ENCODE results near the gene SNX32. TPM values are rescaled to one million over a fixed set of nuclear protein-coding genes. Genes with fewer than 3 reads are reported as not detected.
"Not testable (repeated sequence)": the region's sequence is repeated elsewhere in the genome, so short reads cannot be mapped to it uniquely, and the experiment has no call there.

Gene SNX32
- polyA plus RNA-seq, 3 donors from 2014 or later: 0.30 to 1.7 (median 1.6) TPM

DNA sequence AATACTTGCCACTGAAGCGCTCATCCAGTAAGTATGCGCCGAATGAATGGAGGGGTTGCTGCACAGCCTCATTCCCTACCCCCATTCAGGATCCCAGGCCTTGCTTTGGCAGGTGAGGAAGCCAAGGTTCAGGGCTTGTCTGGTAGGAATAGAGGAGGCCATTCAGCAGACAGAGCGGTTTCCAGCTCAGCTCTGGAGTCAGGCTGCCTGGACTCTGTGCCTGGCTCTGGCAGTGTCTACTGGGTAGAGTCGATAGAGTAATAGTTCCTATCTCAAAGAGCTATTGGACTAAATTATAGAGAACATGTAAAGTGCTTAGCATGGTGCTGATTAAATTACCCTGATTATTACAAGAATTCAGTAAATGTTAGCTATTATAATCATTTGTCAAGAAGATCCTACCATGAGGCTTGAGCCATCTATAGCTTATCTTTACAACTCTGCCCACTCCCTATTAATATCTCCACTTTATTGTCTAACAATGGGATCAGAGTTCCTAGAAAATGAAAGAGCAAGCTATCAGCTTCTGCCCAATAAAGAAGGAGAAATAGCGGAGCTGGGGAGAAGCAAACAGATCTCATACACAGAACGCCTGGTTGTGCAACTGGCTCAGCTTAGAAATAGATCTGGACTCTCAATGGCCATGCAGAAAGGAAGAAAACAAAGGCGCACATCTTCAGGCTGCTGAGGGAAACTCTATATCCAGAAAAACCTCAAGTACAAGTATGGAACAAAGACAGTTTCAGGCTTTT, 6.6 kb upstream of the SNX32 start:
- no peak for DNase-seq
- Mint-ChIP-seq H3K27me3 (ENCODE audit: low read depth in 3 of 3) (peaks cover 0 to 7% (median 2%) of the 10 kb centered on the region in 3 donors), H3K36me3 (no peaks in the 10 kb centered on the region), H3K4me3 (no peak overlapping the region), H3K9me3 (peaks cover 0 to 1% (median 0%) of the 10 kb centered on the region in 6 donors), H3K27ac (no peak overlapping the region), H3K4me1 (no peaks in the 10 kb centered on the region)

DNA sequence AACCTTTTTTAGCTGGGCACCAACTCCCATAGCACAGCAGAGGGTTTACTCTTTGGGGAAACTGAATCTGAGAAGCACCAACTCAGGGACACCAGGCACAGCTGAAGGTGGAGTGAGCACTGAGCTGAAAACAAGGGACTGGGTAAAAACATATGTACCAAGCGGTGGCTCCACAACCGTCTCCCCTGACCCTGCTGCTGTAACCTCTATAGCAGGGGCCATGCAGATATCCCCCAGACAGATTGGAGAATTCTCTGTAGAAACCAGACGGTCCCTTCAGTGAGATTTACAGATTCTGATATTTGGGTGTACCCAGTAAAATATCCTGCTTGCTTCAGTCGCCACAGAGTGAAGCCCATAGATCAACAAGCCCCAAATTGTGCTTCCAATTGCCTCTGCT, 4.3 kb upstream of the SNX32 start:
- no peak overlapping the region for H3K27ac Mint-ChIP-seq
- H3K4me3 Mint-ChIP-seq: no peak overlapping the region
- no peak for DNase-seq

DNA sequence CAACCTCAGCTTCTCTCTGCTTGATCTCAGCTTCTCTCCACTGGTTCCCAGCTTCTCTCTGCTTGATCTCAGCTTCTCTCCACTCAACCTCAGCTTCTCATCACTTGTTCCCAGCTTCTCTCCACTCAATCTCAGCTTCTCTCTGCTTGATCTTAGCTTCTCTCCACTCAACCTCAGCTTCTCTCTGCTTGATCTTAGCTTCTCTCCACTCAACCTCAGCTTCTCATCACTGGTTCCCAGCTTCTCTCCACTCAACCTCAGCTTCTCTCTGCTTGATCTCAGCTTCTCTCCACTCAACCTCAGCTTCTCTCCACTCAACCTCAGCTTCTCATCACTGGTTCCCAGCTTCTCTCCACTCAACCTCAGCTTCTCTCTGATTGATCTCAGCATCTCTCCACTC, 1.5 kb upstream of the SNX32 start:
- H3K27ac Mint-ChIP-seq, H3K4me1 Mint-ChIP-seq, DNase-seq, H3K36me3 Mint-ChIP-seq, H3K9me3 Mint-ChIP-seq: not testable (repeated sequence)
- Mint-ChIP-seq H3K27me3 (ENCODE audit: low read depth in 3 of 3) (peaks cover 2 to 10% (median 8%) of the 10 kb centered on the region in 3 donors), H3K4me3 (peak overlapping the region in 4 of 5 donors; percentile 10 to 39 (median 18))

More for the DNA sequence above, 4.3 kb upstream of the SNX32 start:
- Mint-ChIP-seq H3K36me3 (no peaks in the 10 kb centered on the region), H3K9me3 (peaks cover 0 to 1% (median 0%) of the 10 kb centered on the region in 6 donors), H3K4me1 (peaks cover 7 to 8% of the 10 kb centered on the region in 2 donors), H3K27me3 (ENCODE audit: low read depth in 3 of 3) (peaks cover 2 to 12% (median 8%) of the 10 kb centered on the region in 3 donors)

DNA sequence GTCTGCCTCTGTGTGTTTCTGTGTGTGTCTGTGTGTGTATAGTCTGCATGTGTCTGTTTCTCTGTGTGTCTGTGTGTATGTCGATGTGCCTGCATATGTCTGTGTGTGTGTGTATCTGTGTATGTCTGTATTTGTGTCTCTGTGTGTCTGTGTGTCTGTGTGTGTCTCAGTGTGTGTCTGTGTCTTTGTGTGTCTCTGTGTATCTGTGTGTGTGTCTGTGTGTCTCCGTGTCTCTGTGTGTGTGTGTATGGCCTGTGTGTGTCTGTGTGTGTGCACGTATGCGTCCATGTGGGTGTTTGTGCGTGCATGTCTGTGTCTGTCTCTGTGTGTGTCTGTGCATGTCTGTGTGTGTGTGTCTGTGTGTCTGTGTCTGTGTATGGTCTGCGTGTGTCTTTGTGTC, 439 bp downstream of the SNX32 start:
- H3K27me3 Mint-ChIP-seq (ENCODE audit: low read depth in 3 of 3): peaks cover 2 to 8% (median 5%) of the 10 kb centered on the region in 3 donors
- peaks cover 0 to 1% (median 0%) of the 10 kb centered on the region in 6 donors for H3K9me3 Mint-ChIP-seq
- H3K4me3 Mint-ChIP-seq: no peak overlapping the region
- DNase-seq: no peak
- H3K4me1 Mint-ChIP-seq: peaks cover 7 to 8% of the 10 kb centered on the region in 2 donors
- no peaks in the 10 kb centered on the region for H3K36me3 Mint-ChIP-seq
- no peak overlapping the region for H3K27ac Mint-ChIP-seq

DNA sequence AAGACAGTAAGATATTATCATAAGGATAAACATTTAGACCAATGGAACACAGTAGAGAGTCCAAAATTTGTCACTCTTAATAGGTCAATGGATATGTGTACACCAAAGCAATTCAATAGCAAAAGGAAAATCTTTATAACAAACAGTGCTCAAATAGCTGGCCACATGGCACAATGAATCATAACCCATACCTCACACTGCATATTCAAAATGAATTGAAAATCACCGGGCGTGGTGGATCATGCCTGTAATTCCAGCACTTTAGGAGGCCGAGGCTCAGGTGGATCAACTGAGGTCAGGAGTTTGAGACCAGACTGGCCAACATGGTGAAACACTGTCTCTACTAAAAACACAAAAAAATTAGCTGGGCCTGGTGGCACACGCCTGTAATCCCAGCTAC, 8.4 kb downstream of the SNX32 start:
- Mint-ChIP-seq H3K27me3 (ENCODE audit: low read depth in 3 of 3) (no peaks in the 10 kb centered on the region), H3K36me3 (no peaks in the 10 kb centered on the region), H3K4me1 (no peaks in the 10 kb centered on the region), H3K27ac (no peak overlapping the region), H3K9me3 (no peaks in the 10 kb centered on the region), H3K4me3 (no peak overlapping the region)
- no peak for DNase-seq

DNA sequence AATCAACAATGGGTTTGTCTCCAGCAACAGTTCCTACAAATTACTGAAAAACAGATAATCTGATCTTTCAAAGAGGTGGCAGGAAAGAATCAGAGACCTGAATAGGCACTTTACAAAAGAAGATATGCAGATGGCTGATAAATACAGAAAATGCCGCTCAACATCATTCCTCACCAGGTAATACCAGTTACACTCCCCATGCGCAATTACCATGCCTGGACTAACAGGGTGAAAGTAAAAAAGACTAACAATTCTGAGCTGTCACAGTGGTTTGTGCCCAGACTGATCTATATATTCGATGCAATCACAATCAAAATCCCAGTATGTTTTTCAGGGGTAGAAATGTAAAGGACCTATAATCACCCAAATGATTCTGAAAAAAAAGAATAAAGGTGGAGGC, 10.0 kb downstream of the SNX32 start:
- Mint-ChIP-seq H3K27ac (no peak overlapping the region), H3K27me3 (ENCODE audit: low read depth in 3 of 3) (no peaks in the 10 kb centered on the region), H3K4me1 (no peaks in the 10 kb centered on the region), H3K4me3 (no peak overlapping the region), H3K36me3 (no peaks in the 10 kb centered on the region), H3K9me3 (no peaks in the 10 kb centered on the region)
- DNase-seq: no peak

DNA sequence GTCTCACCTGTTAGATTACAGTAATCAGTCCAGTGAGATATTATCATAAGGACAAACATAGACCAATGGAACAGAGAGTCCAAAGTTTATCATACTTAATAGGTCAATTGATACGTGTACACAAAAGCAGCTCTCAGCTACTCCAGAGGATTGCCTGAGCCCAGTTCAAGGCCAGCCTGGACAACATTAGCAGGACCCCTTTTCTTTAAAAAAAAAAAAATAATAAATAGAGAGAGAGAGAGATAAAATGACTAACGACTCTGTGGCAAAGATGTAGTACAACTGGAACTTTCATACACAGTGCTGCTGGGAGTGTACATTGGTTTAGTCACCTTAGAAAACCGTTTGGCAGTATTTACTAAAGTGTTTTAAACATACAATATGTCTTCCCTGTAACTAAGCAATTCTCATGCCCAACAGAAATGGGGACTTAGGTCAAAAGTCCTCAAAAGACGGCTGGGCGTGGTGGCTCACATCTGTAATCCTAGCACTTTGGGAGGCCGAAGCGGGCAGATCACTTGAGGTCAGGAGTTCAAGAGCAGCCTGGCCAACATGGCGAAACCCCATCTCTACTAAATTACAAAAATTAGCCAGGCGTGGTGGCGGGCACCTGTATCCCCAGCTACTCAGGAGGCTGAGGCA, 10.6 kb downstream of the SNX32 start:
- H3K27me3 Mint-ChIP-seq (ENCODE audit: low read depth in 3 of 3): no peaks in the 10 kb centered on the region
- no peaks in the 10 kb centered on the region for H3K9me3 Mint-ChIP-seq
- no peak overlapping the region for H3K27ac Mint-ChIP-seq
- H3K36me3 Mint-ChIP-seq: no peaks in the 10 kb centered on the region
- H3K4me1 Mint-ChIP-seq: no peaks in the 10 kb centered on the region
- no peak for DNase-seq
- H3K4me3 Mint-ChIP-seq: no peak overlapping the region

DNA sequence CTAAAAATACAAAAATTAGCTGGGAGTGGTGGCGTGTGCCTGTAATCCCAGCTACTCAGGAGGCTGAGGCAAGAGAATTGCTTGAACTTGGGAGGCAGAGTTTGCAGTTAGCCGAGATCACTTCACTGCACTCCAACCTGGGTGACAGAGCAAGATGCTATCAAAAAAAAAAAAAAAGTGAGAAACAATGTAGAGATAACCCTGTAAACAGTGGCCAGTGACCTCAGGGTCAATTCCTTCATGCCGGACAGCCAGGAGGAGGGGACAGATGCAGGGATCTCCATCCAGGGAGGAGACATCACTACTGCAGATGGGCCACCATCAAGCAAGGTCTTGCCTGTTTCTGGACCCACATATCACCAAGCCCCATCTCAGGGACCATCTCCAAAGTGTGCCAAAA, 14.0 kb downstream of the SNX32 start:
- H3K4me3 Mint-ChIP-seq: no peak overlapping the region
- H3K27ac Mint-ChIP-seq: peak overlapping the region in 1 of 6 donors; percentile 7
- DNase-seq: no peak
- H3K9me3 Mint-ChIP-seq: no peaks in the 10 kb centered on the region
- peaks cover 8 to 9% (median 9%) of the 10 kb centered on the region in 3 donors for H3K36me3 Mint-ChIP-seq
- no peaks in the 10 kb centered on the region for H3K27me3 Mint-ChIP-seq (ENCODE audit: low read depth in 3 of 3)
- peaks cover 4 to 5% of the 10 kb centered on the region in 2 donors for H3K4me1 Mint-ChIP-seq

DNA sequence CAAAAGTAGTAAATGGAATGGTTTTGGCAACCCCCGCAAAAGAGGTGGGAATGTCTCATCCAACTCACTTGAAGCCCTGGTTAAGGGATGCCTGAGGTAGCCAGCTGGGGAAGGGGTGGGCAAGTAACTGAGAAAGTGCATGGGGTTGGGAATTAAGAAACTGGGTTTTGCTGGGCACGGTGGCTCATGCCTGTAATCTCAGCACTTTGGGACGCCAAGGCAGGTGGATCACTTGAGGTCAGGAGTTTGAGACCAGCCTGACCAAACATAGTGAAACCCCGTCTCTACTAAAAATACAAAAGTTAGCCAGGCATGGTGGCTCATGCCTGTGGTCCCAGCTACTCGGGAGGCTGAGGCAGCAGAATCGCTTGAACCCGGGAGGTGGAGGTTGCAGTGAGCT, 14.9 kb downstream of the SNX32 start:
- Mint-ChIP-seq H3K4me1 (peaks cover 10 to 12% of the 10 kb centered on the region in 2 donors), H3K27ac (peak overlapping the region in 4 of 6 donors; percentile 5 to 72 (median 62)), H3K36me3 (peaks cover 8 to 14% (median 9%) of the 10 kb centered on the region in 3 donors)
- not testable (repeated sequence) for H3K27me3 Mint-ChIP-seq (ENCODE audit: low read depth in 3 of 3); DNase-seq; H3K9me3 Mint-ChIP-seq; H3K4me3 Mint-ChIP-seq

DNA sequence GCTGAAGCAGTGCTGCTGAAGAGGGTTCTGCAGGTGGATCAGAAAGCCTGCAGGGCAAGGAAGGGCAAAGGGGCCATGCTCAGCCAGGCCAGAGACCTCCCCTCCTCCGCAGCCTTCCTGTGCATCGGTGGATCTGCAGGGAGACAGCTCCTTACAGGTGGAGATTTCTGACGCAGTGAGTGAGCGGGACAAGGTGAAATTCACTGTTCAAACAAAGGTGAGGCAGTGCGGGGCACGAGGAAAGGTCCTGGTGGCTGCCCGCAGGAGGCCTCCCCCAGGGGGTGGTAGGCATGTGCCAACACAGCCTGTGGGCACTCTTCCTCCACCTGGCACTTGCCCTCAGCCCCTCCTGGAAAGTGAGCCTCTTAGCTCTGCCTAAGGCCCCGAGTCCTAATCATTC, 15.6 kb downstream of the SNX32 start:
- DNase-seq: no peak
- H3K27me3 Mint-ChIP-seq (ENCODE audit: low read depth in 3 of 3): peaks cover 0 to 7% (median 3%) of the 10 kb centered on the region in 3 donors
- H3K9me3 Mint-ChIP-seq: no peaks in the 10 kb centered on the region
- H3K27ac Mint-ChIP-seq: peak overlapping the region in 2 of 6 donors; percentile 7 to 8
- H3K36me3 Mint-ChIP-seq: peaks cover 10 to 20% (median 11%) of the 10 kb centered on the region in 3 donors
- H3K4me1 Mint-ChIP-seq: peaks cover 15 to 19% of the 10 kb centered on the region in 2 donors
- no peak overlapping the region for H3K4me3 Mint-ChIP-seq

DNA sequence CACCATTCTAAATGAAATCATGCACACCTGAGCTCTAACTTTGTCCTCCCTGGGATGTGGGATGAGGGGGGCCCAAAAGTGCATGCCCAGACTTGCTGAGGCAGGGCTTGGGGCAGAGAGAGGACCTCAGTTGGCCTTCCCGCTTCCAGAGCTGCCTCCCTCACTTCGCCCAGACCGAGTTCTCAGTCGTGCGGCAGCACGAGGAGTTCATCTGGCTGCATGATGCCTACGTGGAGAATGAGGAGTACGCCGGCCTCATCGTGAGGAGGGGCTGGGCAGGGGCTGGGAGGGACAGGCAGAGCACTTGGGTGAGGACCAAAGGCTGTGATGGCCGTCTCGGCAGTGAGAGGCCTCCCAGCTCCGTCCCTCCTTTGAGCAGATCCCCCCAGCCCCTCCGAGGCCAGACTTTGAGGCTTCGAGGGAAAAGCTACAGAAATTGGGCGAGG, 16.0 kb downstream of the SNX32 start:
- H3K4me3 Mint-ChIP-seq: no peak overlapping the region
- peaks cover 2 to 9% (median 3%) of the 10 kb centered on the region in 3 donors for H3K27me3 Mint-ChIP-seq (ENCODE audit: low read depth in 3 of 3)
- DNase-seq: no peak
- peaks cover 14 to 25% (median 15%) of the 10 kb centered on the region in 3 donors for H3K36me3 Mint-ChIP-seq
- no peaks in the 10 kb centered on the region for H3K9me3 Mint-ChIP-seq
- H3K27ac Mint-ChIP-seq: no peak overlapping the region
- peaks cover 19 to 23% of the 10 kb centered on the region in 2 donors for H3K4me1 Mint-ChIP-seq

DNA sequence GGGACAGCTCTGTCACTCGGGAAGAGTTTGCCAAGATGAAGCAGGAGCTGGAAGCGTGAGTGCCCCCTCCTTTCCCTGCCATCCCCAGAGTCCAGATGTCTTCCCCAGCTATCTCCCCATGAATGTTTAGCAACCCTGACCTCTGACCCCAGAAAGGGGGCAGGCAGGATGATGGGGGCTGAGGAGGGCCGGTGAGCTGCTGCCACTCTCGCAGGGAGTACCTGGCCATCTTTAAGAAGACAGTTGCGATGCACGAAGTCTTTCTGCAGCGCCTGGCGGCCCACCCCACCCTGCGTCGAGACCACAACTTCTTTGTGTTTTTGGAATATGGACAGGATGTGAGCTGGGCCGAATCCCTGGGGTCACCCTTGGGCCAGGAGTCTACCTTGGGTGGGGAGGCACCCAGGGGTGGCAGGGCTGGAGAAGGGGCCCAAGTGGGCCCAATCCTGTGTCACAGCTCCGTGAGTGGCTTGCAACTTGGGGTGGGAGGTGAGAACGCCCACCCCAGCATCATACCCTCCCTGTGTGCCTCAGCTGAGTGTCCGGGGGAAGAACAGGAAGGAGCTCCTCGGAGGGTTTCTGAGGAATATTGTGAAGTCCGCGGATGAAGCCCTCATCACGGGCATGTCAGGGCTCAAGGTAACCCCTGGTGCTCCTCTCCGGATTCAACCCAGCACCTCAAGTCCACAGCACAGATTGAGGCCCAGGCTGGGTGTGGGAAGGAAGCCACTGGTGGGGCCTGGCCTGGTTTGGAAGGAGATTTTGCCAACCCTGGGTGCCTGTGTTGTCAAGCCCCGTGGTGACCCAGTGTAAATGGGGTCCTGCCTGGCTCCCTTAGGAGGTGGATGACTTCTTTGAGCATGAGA, 16.7 kb downstream of the SNX32 start:
- no peak overlapping the region for H3K4me3 Mint-ChIP-seq
- peaks cover 2 to 9% (median 3%) of the 10 kb centered on the region in 3 donors for H3K27me3 Mint-ChIP-seq (ENCODE audit: low read depth in 3 of 3)
- H3K4me1 Mint-ChIP-seq: peaks cover 23 to 28% of the 10 kb centered on the region in 2 donors
- H3K27ac Mint-ChIP-seq: no peak overlapping the region
- peaks cover 16 to 26% (median 16%) of the 10 kb centered on the region in 3 donors for H3K36me3 Mint-ChIP-seq
- DNase-seq: no peak
- H3K9me3 Mint-ChIP-seq: no peaks in the 10 kb centered on the region

DNA sequence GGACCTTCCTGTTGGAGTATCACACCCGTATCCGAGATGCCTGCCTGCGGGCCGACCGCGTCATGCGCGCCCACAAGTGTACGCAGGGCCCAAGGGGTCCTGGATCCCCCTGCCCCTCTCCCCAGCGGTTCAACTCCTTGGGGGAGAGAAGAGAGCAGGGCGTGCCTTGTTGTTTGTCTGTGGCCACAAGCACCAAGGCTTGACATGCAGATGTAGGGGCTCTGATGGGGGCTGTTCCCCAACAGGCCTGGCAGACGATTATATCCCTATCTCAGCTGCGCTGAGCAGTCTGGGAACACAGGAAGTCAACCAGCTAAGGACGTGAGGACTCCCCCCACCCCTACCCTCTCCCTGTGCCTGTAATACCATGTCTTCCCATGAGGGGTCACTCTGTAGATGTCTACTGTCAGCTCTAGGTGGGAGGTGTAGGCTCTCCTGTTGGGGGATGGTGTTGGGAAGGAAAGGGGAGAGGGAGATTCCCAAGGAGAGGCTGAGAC, 17.4 kb downstream of the SNX32 start:
- Mint-ChIP-seq H3K9me3 (no peaks in the 10 kb centered on the region), H3K4me3 (no peak overlapping the region), H3K27me3 (ENCODE audit: low read depth in 3 of 3) (peaks cover 2 to 9% (median 5%) of the 10 kb centered on the region in 3 donors), H3K36me3 (peaks cover 19 to 33% (median 20%) of the 10 kb centered on the region in 3 donors), H3K27ac (peak overlapping the region in 1 of 6 donors; percentile 44), H3K4me1 (peaks cover 30 to 35% of the 10 kb centered on the region in 2 donors)
- no peak for DNase-seq
